Stimulated activated CD8-positive, alpha-beta memory T cell treated with anti-CD3 and anti-CD28 coated beads, Interleukin-15, amount 100 ng/mL, for 48 hours (primary cell): Measurements from ENCODE around the gene JAZF1.

Experiments
- DNase-seq, 2 donors: peaks; one replicate each; pipeline ENCODE4 v3.0.0-alpha.2; 2020; ENCODE audit warnings: low read depth in 2 of 2

JAZF1 gene

DNA sequence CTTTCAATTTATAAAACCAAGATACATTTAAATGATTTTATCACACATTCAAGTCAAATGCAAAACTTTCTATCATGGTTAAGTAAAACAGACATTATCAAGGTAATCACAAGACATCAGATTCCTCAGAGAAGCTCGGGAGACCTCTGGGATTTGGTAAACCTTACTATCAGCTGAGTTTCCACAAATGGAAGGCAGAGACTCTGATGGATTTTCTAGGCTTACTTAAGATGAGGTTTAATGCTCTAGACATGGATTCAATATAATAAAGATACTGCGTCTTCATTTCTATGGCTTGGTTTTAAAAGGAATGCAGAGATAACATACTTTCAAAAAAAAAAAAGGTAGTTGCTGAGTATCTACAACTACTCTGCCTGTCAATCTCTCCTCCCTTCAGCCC lies 171.7 kb downstream of the JAZF1 start:
- DNase-seq, result no peak

DNA sequence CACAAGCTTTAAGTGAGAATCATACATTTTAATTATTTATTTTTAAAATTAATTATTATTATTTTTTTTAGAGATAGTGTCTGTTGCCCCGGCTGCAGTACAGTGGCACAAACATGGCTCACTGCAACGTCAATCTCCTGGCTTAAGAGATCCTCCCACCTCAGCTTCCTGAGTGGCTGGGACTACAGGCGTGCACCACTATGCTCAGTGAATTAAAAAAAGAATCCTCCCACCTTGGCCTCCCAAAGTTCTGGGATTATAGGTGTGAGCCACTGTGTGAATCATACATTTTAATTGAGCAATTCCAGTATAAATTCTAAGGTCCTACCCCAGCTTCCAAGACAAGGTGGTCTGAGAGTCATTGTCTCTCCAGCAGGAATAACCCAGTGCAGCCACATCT lies 172.4 kb downstream of the JAZF1 start:
- DNase-seq, result no peak

DNA sequence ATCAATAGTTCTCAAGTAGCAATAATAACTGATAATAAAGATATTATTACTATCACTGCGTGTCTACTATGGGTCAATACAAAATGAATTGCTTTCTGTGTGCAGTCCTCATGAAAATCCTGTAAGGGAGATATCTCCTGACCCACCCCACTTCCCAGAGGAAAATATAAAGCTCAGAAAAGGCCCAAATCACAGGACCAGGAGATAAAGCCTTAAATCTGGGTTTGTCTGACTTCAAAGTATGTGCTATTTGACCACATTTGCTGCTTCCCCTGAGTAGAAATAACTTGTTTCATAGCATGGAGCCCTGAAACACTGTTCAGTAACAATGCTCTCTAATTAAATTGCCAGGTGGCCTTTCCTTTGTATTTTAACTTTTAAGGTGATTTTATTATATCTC lies 174.1 kb downstream of the JAZF1 start:
- DNase-seq, result no peak

DNA sequence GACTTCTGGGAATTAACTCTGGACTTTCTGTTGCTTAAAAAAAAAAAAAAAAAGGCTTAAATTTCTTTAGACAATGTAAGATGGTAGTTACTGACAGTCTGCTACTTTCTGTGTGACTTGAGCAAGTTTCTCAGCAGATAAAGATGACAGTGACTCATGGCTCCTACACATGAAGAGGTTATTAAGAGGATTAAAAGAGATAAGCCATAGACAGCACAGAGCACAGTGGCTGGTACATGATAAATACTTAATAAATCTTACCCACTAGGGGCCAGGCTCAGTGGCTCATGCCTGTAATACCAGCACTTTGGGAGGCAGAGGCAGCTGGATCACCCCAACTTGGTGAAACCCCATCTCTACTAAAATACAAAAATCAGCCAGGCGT lies 174.8 kb downstream of the JAZF1 start:
- no peak for DNase-seq

DNA sequence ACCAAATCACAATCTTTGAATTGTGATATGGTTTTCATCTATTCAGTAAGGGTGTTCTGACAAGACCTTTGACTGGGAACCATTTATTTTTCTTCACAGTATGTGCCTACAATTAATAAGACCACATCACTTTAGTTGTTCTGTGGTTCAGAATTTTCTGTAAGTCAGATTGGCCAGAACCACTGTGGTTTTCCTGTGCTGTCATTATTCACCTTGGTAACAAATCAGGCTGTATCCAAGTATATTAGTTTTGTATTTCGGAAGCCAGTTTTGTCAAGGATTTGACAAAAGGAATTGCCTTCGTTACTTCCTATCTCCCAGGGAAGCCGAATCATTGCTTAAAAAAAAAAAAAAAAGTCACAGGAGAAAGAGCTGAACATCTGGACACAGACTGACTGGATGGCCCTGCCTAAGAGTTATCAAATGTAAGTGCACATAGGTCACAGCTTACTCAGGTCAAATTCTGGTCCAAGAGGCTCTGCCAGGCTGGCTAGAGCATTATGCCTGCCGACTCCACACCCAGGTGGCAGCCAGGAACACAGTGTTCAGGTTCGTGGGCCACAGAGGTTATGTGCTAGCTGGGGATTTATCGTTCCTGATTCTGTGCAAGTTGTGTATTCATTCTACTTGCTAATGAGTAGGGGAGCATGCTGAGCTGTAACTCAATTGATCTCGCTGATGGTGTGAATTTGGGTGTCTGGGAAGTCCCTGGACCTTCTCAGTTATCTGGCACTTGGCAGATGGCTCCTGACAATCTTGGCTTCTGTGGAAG lies 175.3 kb downstream of the JAZF1 start:
- no peak for DNase-seq

DNA sequence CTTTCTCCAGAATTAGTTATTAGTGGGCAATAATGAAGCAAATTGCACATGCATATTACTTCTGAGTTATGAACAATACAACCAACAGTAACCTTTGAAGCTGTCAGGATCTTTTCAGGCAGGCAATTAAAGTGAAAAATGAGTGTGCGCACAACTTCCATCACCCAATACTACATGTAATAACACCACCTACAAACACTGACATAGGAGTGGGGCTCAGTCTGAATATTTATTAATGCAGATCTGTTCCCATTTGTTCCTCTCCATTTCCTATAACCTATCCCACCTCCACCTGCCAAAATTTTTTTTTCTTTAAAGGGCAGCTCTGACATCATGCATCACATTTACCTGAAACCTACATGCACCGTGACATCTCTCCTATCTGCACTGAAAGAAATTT lies 177.2 kb downstream of the JAZF1 start:
- DNase-seq, result no peak

DNA sequence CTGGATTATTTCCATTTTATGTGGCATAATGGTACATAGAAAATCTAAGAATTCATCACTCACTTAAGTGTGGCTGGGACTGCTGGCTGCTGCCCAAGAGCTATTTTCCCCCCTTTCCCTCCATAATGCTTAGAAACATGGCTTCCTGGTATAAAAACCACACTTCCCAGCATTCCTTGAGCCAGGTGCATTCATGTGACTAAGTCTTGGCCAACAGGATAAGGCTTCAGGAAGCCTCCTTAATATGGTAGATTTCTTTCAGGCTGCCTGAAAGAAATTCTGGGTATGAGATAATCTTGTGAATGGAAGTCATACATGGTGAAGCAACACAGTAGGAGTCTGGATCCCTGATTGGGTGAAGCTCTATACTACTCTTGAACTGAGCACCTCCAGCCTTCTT lies 178.0 kb downstream of the JAZF1 start:
- DNase-seq, result no peak

DNA sequence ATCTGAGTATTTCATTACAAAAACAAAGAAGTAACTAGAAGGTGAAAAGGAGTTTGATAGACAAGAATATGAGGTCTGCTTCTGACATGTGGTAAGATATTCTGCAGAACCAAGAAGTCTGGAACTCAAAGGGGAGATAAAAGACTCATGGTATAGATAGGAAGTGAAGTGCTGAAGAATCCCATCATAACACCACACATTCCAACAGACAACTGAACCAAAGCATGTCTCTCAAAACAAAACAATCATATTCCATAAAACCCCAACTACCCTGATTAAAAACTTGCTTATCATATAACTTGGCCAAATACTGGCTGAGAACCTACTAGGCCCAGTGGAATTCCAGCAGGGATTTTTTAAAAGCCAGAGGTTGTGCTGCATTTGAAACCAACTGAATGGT lies 178.7 kb downstream of the JAZF1 start:
- no peak for DNase-seq

DNA sequence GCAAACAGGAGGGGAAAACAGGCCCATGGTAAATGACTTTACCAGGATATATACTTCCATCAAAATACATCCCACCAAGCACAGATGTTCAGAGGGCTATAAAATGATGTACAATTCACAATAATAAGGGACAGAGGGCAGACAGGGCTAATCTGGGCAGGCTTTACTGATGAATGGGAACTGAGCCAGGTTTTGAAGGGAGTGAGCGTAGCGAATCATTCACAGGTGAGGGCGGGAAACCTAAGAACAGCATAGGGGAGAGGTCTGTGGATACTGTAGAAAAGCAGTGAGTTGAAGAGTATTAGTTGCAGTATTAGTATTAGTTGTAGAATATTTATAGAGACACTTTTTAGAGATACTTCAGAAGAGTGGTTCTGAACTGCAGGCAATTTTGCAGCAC lies 180.8 kb downstream of the JAZF1 start:
- DNase-seq, result no peak

DNA sequence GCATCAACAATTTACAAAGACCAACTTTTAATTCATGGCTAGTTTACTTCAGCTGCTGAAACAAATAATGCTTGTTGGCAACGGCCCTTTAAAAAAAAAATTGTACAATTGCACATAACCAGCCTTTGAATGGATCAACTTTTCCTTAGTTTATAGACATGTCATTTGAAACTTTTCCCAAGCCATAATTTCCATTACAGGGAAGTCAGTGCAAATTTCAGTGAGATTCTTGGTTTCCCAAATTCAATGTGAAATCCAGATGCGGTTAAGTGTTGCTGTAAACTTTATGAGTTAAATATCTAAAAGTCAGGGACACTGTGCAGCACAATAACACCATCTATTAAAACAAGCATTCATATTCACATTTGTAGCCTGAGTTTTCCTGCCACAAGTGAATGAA lies 182.2 kb downstream of the JAZF1 start:
- DNase-seq, result no peak

DNA sequence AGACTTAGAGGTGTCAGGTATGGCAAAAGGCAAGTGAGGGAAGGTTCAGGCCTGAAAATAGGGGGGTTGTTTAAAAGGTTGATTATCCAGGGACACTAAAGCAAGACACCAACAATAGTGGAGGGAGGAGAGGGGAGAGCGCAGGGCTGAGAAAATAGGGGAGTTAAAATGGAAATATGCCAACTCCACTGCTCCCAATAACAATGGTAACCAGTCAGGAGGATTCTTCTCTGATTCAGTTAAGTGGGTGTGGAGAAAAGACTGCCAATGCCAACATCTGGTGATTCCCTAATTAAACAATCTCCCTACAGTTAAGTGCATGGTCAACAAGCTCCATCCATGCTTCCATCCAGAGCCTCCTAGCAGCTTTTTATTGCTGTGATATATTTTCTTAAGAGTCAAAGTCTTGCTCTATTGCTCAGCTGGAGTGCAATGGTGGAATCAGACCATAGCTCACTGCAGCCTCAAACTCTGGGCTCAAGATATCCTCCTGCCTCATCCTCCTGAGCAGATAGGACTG lies 183.3 kb downstream of the JAZF1 start:
- no peak for DNase-seq

DNA sequence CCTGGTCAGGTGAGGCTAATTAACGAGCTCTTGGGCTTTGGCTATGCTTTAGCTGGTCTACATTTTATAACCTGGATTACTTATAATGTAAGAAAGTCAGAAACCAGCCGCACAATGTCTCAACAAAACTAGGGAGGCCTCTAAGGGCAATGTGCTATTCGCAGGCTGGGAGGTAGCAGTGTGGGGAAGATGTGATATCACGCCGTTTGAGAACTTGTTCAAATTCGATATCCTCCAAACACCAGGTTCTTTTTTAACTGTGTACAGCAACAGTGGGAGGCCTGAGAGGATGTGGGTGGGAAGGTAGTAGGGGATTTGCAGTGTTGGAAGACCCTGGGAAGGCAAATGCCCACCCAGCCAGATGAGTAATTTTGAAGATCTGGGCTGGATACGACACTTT lies 184.5 kb downstream of the JAZF1 start:
- no peak for DNase-seq

DNA sequence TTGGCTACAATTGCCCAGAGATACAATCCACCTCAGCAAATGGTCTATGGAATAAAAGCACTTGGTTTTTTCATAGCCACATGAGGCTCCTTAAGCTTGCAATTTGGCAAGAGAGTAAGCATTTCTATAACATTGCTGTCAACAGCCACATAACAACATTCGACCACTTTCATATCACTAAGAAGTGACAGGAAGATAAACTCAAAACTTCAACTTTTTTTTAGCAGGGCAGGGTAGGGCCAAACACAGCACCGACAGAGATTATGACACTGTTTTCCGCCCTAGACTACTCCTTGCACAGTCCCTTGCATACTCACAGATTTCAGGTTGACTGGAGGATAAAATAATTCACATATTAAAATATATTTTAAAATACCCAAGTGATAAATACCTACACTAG lies 185.4 kb downstream of the JAZF1 start:
- no peak for DNase-seq

DNA sequence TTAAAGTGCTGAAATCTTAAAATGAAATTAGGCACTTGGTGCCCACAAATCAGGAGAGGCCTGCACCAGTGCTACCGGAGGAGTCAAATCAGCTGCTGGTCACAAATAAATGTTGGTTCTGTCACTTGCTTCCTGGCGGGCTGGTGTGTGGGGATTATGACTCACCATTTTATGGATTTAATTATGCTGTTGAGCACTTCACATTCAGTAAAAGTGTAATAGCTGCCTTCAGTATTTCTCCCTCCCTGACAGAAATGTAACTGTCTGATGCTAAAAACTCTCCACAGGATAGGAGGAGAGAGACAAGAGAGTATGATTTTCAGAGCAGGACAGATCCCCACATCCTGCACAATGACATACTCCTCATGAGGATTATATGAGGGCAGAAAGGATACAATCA lies 186.0 kb downstream of the JAZF1 start:
- DNase-seq, result no peak

DNA sequence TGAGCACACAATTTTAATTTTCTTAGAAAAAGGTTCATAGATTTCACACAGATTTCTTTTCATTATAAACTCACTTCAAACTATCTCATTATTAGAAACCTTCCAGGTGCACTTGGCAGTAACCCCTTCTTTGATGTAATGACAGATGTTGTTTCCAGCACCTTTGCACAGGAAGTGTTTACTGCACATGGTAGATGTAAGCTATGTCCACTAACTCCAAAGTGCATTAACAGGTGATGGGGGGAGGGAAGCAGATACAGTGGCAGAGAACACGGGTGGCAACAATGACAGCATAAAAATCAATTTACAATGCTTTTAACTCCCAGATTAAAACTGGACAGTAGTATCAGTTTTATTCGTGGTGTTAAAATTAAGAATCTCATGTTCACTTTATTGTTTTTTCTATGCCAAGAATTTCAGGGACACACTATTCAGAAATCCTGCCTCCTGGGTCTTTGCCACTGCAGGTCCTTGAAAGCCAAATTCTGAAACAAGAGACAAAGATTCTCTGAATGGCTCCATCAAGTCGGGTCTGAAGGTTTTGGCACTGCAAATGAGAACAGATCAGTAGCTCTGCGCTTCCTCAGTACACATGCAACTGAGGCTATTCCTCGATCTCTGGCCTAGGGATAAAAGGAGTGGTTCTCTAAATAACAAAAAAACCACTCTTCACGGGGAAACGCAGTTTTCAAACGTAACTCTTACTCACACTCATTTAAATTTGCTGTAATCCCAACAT lies 187.7 kb downstream of the JAZF1 start:
- DNase-seq, result no peak

DNA sequence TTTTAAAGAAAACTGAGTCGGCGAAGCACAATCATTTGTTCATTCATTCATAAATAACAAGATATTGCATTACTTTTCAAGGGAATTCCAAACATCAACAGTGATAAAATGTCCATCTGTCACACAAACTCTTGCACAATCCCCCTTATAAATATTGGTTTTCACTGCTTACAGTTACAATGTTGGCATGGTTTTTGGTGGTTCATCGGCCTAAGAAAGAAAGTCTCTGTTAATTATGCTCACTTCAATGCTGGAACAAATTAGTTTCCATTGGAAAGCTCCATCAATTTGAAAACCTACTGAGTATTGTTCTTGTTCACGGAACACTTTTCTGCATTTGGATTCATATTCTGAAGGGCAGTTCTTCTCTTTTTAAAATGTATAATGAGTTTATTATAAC lies 188.5 kb downstream of the JAZF1 start:
- DNase-seq, result no peak

DNA sequence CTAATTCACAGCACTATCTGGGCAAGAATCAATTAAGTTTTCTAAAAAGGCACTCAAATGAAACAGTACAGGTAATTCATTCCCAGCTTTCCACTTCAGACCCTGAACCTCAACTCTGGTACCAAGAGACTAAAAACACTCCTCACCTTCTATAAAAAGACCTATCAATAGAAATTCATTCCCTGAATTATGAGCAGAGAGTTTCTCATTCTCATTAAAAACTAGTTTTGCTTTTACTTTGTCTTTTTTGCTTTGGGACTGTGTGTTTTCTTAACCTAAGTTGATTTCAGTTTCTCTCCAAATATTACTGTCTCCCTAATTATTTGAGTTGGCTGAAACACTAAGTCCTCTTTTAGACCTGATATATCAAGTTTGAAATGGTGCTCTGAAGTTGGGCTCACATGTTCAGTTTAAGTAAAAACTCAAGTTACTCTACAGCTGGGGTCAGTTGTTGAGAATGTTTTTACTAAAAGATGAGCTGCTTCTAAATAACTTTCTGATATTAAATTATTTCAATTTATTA lies 189.5 kb downstream of the JAZF1 start:
- DNase-seq, result no peak

DNA sequence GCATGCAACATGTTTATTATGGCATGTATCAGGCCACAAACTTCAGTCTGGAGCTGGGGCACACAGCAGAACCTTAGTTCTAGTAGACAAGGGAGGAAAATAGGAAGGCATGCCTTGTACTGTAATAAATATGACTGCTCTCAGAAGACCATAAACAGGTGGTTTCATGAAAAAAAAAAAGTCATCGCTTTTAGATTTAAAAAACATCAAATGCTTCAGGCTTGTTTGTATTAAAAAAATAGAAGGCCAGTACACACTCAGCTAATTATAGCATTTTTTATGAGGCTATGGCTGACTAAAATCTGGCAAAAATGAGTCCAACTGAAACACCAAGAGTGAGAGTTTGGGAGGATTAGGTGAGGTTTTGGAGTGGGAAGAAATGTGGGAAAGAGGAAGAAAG lies 204.1 kb downstream of the JAZF1 start:
- DNase-seq, result no peak

DNA sequence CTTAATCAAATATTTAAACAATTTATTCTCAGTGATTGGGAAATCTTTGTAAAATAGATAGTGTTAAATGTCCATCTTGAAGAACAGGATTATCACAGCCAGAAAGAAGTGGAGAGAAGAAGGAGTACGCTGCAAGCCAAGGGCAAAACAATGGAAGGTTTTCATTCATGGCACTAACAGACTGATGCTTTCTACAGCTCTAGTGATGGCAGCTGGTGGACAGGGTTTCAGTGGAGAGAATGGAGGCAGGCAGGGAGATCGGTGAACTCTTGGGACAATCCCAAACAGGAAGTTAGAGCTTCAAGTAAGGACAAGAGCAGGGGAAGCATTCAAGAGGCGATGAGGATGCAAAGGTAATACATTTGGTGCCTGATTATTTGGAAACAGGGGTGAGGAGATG lies 207.0 kb downstream of the JAZF1 start:
- DNase-seq, result no peak

DNA sequence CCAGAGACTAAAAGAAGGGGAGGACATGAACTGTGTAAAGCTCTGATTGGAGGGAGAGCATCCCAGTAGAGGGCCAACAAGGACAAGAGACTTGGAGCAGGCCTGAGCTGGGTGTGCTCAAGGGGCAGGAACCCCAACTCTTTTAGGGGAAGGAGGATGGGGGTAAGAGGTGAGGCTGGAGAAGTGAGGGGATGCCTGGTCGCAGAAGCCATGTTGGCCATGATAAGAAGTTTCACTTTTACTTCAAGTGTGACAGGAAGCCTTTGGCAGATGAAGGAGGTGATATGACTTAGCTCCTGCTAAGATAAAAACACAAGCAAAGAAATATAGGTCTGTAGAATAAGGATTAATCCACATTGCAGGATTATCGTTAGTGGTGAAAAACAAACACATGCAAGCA lies 208.3 kb downstream of the JAZF1 start:
- DNase-seq, result no peak

DNA sequence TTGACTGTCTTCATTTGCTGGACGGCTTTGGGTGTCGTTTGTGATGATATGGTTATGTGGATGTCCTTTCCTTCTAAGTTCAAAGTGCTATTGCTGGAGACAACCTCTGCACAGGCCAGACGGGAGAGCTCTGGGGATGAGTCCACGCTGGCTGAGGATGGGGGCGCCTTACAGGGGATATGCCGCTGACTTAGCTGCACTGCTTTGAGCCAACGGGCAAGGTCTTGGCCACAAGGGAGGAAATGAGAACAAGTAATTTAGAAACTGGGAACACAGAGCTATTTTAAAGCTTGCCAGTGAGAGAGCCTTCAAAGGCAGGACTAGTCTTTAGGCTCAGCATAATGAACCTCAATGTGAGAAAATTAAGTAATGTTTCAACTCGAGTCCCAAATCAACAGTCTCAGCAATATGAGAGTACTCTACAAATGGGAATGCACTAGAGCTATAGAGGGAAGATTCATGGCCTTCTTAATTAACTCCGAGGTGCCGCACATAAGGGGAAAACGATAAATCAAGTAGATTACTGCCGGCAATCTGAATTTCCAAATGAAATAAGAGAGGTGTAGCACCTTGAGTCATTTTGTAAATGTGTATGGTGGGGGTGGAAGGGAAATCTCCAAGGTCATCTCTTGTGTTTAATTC lies 209.3 kb downstream of the JAZF1 start:
- DNase-seq, result no peak

DNA sequence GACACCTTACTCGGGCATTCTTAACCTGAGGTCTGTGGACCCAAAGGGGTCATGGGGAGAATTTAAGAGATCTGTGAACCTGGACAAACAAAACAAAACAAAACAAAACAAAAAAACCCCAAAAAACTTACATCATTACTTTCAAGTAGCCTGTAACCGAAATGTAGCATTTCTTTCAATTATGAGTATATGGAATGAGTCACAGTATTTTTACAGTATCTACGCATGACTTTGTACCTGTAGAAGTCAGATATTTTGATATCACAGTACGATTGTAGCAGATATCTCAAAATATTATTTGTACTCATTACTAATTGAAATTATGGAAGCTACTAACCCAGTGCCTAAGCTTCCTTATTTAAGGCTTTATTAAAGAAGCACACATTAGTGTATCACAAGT lies 210.2 kb downstream of the JAZF1 start:
- no peak for DNase-seq

DNA sequence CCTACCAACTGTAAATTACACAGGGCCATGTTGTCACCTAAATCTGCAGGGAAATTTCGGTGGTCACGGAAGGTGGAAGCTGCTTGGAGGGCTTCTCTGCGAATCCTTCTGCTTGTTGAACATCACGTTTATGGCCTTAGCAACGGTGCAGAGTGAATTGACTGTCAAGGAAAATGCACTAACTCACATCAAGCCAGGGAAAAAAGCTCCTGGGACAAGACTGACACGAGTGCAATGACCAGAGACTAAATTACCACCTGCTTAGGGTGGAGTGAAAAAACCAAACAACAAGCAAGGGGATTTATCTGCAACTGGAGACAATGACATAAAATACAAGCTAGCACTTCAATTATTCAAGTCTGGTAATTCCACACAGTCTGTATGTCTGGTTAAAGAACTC lies 211.2 kb downstream of the JAZF1 start:
- no peak for DNase-seq
